Measurements from ENCODE around the gene ABCG4. TPM values are rescaled to one million over a fixed set of nuclear protein-coding genes. Genes with fewer than 3 reads are reported as not detected.

The ABCG4 gene
- total RNA-seq, 4 donors from 2014 or later, result 0.14 TPM; not detected in 3

DNA sequence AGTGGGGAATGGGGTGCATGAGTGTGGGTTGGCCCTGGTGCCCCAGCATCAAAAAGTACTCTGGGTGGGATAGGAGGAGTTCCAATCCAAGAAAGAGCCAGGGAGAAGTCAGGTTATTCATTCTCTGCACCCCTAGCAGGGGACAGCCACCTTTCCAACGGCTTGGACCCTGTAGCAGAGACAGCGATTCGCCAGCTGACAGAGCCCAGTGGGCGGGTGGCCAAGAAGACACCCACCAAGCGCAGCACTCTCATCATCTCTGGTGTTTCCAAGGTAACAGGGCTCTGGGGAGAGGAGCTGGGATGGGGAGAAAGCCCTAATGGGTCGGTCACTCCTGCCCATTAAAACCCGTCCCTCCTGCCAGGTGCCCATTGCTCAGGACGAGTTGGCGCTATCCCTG, 35.1 kb upstream of the ABCG4 start:
- no peak for TF ChIP-seq POLR2A (IDR thresholded peaks at IDR 0.05)
- TF ChIP-seq EP300 (IDR thresholded peaks at IDR 0.05; ENCODE audit: low read depth), result no peak
- TF ChIP-seq POLR2AphosphoS5 (IDR thresholded peaks at IDR 0.05), result no peak
- TF ChIP-seq CTCF (IDR thresholded peaks at IDR 0.05), result no peak
- H3K9me3 ChIP-seq, result no peaks in the 10 kb centered on the region
- H3K4me1 ChIP-seq, result peaks cover 3 to 13% (median 8%) of the 10 kb centered on the region in 4 donors
- H3K36me3 ChIP-seq, result peaks cover 0 to 25% (median 2%) of the 10 kb centered on the region in 4 donors
- WGBS, 2 donors (ENCODE audit: low coverage in 1 of 2), result 95 to 100% methylated on average over 1 to 9 of the region's 9 CpGs
- no peak overlapping the region for H3K27ac ChIP-seq
- H3K27me3 ChIP-seq, result no peaks in the 10 kb centered on the region
- H3K4me3 ChIP-seq, result no peak overlapping the region
- intact Hi-C loops (cut with DNase I; ENCODE audit: low total_unique reads), result no loop called here
- DNase-seq, result no peak
- in situ Hi-C loops (cut with MboI; ENCODE audit: low pct_ligation_motif_present in 1 of 4, low pct_unique_long_range_greater_than_20kb in 1 of 4, low sequenced_read_pairs in 3 of 4), result no loop called here

DNA sequence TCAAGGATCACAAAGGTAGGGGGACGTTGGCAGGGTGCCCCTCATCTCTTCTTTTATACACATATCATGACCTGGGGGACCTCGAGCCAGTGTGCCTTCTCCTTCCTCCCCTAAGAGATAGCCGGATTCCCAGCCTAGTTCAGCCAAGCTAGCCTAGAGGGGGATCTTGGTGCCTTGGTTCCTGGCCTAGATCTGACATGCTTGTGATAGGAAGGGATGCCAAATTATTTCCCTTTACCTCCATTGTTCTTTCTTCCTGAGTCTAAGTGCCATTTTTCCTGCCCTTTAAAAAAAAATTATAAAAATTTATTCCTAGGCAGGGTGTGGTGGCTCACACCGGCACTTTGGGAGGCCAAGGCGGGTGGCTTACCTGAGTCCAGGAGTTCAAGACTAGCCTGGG, 34.5 kb upstream of the ABCG4 start:
- Histone ChIP-seq H3K9me3 (no peaks in the 10 kb centered on the region), H3K4me3 (no peak overlapping the region), H3K4me1 (peaks cover 0 to 7% (median 3%) of the 10 kb centered on the region in 4 donors), H3K27me3 (no peaks in the 10 kb centered on the region), H3K36me3 (peaks cover 0 to 25% (median 2%) of the 10 kb centered on the region in 4 donors), H3K27ac (peak overlapping the region in 1 of 4 donors; percentile 2)
- DNase-seq, result no peak
- WGBS, 2 donors (ENCODE audit: low coverage in 1 of 2), result 89 to 93% methylated on average over 3 to 5 of the region's 5 CpGs
- TF ChIP-seq CTCF (IDR thresholded peaks at IDR 0.05) (no peak), POLR2AphosphoS5 (IDR thresholded peaks at IDR 0.05) (no peak), EP300 (IDR thresholded peaks at IDR 0.05; ENCODE audit: low read depth) (no peak), POLR2A (IDR thresholded peaks at IDR 0.05) (no peak)
- intact Hi-C loops (cut with DNase I; ENCODE audit: low total_unique reads), result no loop called here
- in situ Hi-C loops (cut with MboI; ENCODE audit: low pct_ligation_motif_present in 1 of 4, low pct_unique_long_range_greater_than_20kb in 1 of 4, low sequenced_read_pairs in 3 of 4), result no loop called here

DNA sequence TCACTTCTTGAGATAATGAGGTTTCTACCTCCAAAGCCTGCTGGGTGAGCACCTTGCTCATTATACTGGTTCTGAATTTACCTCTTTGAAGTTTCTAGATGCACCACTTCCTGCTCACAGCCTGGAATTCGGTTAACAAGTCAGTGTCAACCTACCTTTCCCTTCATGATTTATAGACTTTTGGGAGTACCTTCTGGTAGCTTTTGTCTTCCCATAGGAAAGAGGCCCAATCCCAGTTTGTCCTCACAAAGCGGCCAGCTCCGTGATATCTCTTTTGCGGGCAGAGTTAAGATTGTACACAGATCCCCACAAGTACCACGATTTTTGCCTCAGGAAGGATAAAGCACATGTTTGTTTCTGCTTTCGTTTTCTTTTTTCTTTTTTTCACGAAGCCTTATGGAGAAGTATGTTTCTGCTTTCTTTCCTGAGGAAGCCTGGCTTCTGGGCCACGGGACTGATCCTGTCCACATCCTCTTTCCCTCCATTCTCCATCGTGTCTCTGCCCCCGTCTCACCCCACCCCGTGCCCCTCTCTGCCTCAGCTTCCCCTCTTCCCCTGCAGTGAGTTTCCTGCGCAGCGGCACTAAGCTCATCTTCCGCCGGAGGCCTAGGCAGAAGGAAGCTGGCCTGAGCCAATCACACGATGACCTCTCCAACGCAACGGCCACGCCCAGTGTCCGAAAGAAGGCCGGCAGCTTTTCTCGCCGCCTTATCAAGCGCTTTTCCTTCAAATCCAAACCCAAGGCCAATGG, 33.2 kb upstream of the ABCG4 start:
- H3K9me3 ChIP-seq, result no peaks in the 10 kb centered on the region
- peak overlapping the region; percentile 32 to 48 (median 41) for H3K27ac ChIP-seq
- no peak overlapping the region for H3K4me3 ChIP-seq
- H3K27me3 ChIP-seq, result no peaks in the 10 kb centered on the region
- in situ Hi-C loops (cut with MboI; ENCODE audit: low pct_ligation_motif_present in 1 of 4, low pct_unique_long_range_greater_than_20kb in 1 of 4, low sequenced_read_pairs in 3 of 4), result no loop called here
- H3K4me1 ChIP-seq, result peaks cover 0 to 7% (median 3%) of the 10 kb centered on the region in 4 donors
- H3K36me3 ChIP-seq, result peaks cover 0 to 25% (median 2%) of the 10 kb centered on the region in 4 donors
- DNase-seq, result peak; percentile 36
- intact Hi-C loops (cut with DNase I; ENCODE audit: low total_unique reads), result no loop called here
- TF ChIP-seq CTCF (IDR thresholded peaks at IDR 0.05), result no peak
- no peak for TF ChIP-seq EP300 (IDR thresholded peaks at IDR 0.05; ENCODE audit: low read depth)
- TF ChIP-seq POLR2A (IDR thresholded peaks at IDR 0.05), result no peak
- TF ChIP-seq POLR2AphosphoS5 (IDR thresholded peaks at IDR 0.05), result no peak
- 55 to 69% methylated on average over 15 to 24 of the region's 24 CpGs for WGBS, 2 donors (ENCODE audit: low coverage in 1 of 2)

DNA sequence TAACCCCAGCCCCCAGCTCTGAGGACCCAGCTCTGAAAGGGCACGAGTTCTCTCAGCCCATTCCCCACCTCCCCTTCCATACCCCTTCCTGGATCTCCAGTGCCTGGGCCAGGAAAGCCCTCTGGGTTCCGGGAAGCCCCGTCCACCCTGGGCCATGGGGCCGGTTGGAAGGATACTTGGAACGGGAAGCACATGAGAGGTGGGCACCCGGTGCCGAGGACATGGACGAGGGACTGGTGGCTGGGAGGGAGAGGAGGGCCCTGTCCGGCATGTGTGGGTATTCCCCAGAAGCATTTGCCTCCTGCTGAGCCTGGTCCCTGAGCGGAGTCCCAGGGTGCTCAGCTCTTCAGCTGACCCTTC, 32.6 kb upstream of the ABCG4 start:
- peaks cover 0 to 22% (median 2%) of the 10 kb centered on the region in 4 donors for H3K36me3 ChIP-seq
- no peak overlapping the region for H3K4me3 ChIP-seq
- intact Hi-C loops (cut with DNase I; ENCODE audit: low total_unique reads), result no loop called here
- WGBS, 2 donors (ENCODE audit: low coverage in 1 of 2), result 93% methylated on average over 10 of the region's 10 CpGs; no CpG with 5 or more reads in 1 of the 2 donors
- in situ Hi-C loops (cut with MboI; ENCODE audit: low pct_ligation_motif_present in 1 of 4, low pct_unique_long_range_greater_than_20kb in 1 of 4, low sequenced_read_pairs in 3 of 4), result no loop called here
- no peaks in the 10 kb centered on the region for H3K27me3 ChIP-seq
- H3K27ac ChIP-seq, result peak overlapping the region; percentile 32 to 48 (median 41)
- TF ChIP-seq POLR2A (IDR thresholded peaks at IDR 0.05), result no peak
- TF ChIP-seq EP300 (IDR thresholded peaks at IDR 0.05; ENCODE audit: low read depth), result no peak
- TF ChIP-seq CTCF (IDR thresholded peaks at IDR 0.05), result no peak
- TF ChIP-seq POLR2AphosphoS5 (IDR thresholded peaks at IDR 0.05), result no peak
- DNase-seq, result no peak
- H3K4me1 ChIP-seq, result peaks cover 0 to 10% (median 6%) of the 10 kb centered on the region in 4 donors
- no peaks in the 10 kb centered on the region for H3K9me3 ChIP-seq
